ENCODE results near the gene RET. TPM values are rescaled to one million over a fixed set of nuclear protein-coding genes. Genes with fewer than 3 reads are reported as not detected.

RET gene
- total RNA-seq, 1 donor from 2014 or later = 2.3 TPM

DNA sequence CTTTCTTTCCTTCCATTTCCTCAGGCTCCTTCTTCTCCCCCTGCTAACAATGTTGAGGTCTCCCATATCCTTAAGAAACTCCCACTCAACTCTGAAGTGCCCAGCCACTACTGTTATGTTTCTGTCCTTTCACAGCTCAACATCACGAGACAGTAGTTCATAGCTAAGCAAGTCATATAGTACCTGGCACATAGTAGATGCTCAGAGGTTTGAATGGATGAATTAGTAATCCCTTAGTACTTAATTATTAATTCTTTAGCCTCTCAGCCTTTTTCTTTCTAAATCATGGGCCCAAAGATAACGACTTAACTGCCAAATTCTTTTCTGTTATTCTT lies 84.0 kb downstream of the RET start:
- DNase-seq (ENCODE audit: extremely low read depth, low read depth, low spot score) = no peak

DNA sequence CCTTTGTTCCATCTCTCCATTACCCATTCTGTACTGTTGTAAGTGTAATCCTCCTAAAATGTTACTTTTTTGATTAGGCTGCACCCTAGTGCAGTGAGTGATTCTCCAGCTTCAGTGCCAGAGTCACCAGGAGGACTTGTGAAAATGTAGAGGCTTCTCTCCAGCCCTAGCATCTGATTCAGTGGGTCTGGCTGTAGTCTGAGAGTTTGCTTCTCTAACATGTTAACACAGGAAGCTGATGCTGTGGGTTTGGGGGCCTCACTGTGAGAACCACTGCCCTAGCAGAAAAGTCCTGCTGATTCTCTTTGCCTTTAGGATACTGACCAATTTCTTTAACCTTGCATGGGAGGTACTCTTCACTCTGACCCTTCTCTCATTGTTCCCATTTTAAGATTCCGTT lies 85.7 kb downstream of the RET start:
- no peak for DNase-seq (ENCODE audit: extremely low read depth, low read depth, low spot score)

DNA sequence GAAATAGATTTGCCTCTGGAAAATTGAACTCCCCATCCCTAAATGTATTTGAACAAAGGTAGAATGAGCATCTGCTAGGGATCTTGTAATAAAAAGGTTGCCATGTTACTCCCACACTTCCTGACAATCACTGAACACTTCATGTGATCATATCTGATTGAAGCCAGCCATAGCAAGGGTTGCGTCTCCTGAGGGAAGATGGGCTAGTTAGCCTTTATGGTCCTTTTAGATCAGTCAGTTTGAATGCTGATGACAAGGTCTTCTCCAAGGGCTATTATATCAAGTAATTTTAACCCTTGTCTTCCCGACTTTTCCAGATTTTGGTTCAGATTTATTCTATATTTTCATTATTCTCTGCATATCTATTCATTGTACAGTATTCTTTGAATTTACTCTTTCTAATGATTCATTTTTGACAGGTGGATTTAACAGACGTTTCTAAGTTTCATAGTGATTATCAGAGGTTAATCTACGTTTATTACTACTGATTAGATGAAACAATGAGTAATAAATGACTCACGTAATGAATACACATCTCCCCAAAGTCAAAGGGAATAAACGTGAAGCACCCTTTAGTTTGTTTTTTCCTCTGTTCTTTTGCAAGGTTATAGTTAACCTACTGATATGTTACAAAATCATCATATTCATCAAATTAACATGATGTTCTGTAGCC lies 89.5 kb downstream of the RET start:
- no peak for DNase-seq (ENCODE audit: extremely low read depth, low read depth, low spot score)

DNA sequence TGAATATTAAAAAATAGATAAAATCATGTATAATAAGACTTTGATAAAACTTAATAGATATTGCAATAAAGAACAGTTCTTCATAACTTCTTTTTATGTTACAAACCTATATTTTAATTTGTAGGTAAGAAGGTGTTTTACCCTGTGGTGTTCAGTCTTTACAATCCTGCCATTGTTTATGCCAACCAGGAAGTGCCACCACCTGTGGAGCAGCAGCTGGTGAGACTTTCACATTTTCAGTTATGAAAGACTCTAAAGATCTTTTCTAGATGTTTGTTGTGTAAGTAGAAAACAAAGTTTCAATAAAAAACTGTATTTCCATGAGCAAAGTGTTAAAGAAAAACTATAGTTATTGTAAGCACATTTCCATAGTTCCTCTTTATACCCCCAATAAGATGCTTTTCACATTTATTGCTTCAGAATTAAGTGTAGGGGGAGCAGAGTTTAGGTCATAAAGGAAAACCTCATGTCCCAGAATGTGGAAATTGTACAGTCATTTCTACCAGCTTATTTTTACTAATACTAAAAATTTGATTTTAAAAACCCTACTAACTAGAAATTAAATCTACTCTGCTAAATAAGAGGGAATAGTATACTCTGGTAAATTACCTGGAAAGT lies 90.1 kb downstream of the RET start:
- DNase-seq (ENCODE audit: extremely low read depth, low read depth, low spot score) = no peak

DNA sequence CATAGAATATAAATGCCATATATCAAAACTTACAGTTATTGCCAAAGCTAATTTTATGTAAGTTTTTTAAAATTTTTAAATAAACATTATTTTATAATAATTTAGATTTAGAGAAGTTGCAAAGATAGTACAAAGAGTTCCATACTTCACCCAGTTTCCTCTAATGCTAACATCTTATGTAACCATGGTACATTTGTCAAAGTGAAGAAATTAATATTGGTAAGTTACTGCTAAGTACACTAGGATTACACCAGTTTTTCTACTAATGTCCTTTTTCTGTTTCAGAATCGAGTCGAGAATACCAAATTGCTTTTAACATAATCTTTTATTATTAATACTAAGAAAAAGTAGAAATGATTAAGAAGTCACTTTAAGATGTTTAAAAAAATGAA lies 90.6 kb downstream of the RET start:
- no peak for DNase-seq (ENCODE audit: extremely low read depth, low read depth, low spot score)

DNA sequence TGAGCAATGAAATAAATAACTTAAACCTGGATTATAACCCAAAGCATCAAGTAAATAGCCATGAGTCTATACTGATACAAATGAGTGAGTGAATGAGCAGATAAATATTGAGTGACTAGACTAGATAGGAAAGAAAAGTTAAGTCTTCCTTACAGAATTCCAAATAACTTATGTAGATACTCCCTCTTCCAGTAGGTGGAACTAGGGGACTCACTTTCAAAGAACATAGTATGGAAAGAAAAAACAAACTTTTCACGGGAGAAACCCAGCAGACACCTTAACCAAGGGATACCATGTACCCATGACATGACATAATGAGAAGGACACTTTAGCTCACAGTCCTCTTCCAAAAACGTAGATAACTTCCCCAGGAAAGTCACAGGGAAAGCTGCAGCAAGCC lies 93.6 kb downstream of the RET start:
- no peak for DNase-seq (ENCODE audit: extremely low read depth, low read depth, low spot score)

DNA sequence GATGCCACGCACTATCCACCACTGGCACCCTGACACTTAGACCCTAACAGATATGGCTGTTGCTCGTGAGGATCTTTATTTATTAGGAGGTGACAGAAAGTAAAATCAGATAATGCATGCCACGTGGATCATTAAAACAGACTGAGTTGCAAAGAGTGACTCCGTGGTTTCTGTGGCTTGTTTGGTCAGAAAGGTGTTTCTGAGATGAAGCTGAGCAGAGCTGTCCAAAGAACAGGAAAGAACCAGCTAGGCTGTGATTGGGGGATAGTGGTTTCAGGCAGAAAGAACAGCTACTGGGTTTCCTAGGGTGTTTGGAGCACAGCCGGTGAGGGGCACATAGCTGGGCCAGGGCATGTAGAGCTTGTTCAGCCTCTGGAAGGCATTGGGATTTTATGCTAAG lies 95.8 kb downstream of the RET start:
- no peak for DNase-seq (ENCODE audit: extremely low read depth, low read depth, low spot score)

DNA sequence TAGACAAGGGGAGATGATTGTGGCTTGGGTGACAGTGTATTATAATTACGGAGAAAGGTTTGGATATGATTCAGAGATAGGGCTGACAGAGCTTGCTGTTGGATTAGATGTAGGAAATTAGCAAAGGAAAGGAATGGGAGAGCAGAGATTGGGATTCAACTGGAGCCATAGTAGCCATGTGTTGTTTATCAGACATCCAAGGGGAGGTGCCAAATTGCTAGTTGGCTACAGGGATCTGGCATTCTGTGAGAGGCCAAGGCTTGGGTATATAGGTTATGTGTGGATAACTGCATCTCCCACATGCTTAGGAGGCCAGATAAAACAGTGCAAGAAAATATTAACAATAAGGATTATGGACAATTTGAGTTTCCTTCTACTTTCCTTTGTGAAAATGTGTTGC lies 96.3 kb downstream of the RET start:
- DNase-seq (ENCODE audit: extremely low read depth, low read depth, low spot score) = no peak

DNA sequence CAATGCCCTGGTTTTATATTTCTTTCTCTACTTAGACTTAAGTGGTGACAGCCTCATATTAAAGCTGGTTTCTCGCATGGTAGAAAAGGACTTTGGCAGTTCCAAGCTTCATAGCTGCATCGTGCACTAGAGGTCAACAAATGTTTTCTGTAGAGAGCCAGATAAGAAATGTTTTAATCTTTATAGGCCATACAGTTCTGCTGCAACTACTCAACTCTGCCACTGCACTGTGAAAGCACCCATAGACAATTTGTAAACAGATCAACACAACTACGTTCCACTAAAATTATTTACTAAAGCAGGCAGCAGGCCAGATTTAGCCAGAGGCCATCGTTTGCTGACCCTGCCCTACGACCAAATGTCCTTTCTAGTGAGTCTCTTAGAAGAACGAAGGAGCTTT lies 98.1 kb downstream of the RET start:
- DNase-seq (ENCODE audit: extremely low read depth, low read depth, low spot score) = no peak

DNA sequence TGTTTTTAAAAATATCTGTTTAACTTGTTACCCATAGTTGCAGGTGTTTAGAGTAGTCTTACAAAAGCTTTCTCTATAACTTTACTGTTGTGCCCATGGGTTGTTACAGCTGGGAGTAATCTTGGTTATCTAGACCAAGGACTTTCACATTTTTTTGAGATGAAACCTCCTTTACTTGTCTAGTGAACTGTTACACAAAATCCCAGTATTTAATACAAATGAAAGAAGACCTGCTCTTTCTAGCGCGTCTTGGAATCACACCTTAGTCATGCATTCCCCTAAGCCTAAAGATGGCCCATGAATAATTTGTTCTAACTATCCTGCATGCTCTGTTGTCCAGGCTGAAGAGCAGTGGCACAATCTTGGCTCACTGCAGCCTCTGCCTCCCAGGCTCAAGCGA lies 99.4 kb downstream of the RET start:
- DNase-seq (ENCODE audit: extremely low read depth, low read depth, low spot score) = no peak

DNA sequence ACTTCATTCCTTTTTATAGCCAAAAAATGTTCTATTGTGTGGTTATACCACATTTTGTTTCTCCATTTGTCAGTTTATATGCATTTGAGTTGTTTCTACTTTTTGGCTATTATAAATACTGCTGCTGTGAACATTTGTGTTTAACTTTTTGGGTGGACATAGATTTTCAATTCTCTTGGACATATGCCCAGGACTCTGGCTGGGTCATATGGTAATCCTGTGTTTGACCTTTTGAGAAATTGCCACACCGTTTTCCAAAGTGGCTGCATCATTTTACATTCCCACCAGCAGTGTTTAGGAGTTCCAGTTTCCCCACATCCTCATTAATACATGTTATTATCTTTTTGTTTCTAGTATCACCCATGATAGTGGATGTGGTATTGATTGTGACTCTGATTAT lies 100.7 kb downstream of the RET start:
- DNase-seq (ENCODE audit: extremely low read depth, low read depth, low spot score) = no peak

Other genes starting within 250 kb of the RET start
- 19.4 and 28.6 TPM in 2 replicates for gene CSGALNACT2, start 61.4 kb downstream of the RET start, total RNA-seq
- gene RASGEF1A, start 190.0 kb downstream of the RET start, total RNA-seq = 0.97 and 1.5 TPM in 2 replicates

All from glomerular endothelial cell (primary cell).